ENCODE measurements around the gene COL6A3.

The COL6A3 gene

DNA sequence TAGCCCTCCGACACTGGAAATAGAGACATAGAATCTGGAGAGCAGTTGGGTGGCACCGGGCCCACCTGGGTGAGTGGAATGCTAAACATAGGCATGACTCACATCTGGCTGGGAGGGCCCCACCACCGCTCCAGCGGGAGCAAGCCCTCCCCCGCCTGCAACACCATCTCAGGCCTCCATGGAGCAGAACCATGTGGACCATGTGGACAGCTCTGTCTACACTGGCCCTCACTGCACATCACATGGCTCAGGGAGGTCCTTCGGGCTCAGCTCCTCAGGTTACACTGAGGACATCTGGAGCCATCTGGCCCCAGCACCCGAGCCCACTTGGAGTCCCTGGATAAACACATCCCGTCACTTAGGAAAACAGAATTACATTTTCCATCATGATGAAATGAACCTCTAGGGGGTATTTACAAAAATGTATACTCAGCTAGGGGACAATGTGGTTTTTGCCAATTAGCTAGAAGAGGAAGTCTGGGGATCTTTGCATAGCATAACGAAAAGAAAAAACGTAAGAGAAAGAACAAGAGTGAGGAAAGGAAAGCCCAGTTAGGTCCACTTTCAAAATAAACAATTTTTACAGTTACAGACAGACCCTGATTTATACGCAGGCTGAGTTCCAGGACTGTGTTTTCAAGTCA lies 42.4 kb upstream of the COL6A3 start:
- peak; percentile 94 for DNase-seq (ENCODE audit: extremely low read depth, low read depth)
- TF ChIP-seq CTCF (IDR thresholded peaks at IDR 0.05; ENCODE audit: low read depth, low read length, missing control alignments), result no peak
- no peak overlapping the region for H3K4me3 ChIP-seq (replicated peaks; ENCODE audit: low read depth, low read length)

- H3K4me3 ChIP-seq (replicated peaks; ENCODE audit: low read depth, low read length), result no peak overlapping the region
- no peak for TF ChIP-seq CTCF (IDR thresholded peaks at IDR 0.05; ENCODE audit: low read depth, low read length, missing control alignments)
- DNase-seq (ENCODE audit: extremely low read depth, low read depth), result no peak
Observed at GRCh38 chr2:237455764-237456163, 41.8 kb upstream of the COL6A3 start.

DNA sequence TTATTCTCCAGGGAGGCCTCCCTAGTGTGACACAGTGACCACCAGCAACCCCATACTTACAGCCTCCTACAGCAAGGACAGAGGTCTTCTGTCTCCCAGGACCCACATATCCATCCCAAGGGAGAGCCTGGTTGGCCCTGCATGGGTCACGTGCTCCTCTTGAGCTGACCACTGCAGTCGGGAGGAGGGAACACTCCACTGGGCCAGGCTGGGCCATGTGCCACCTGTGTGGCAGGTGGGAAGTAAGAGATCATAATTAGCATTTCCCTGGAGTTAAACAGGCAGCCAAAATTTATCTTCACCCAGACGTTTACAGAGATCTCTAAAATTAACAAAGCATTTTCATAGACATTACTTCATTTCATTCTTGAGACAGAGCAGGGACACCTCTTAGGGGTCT lies 39.7 kb upstream of the COL6A3 start:
- DNase-seq (ENCODE audit: extremely low read depth, low read depth), result no peak
- no peak overlapping the region for H3K4me3 ChIP-seq (replicated peaks; ENCODE audit: low read depth, low read length)
- TF ChIP-seq CTCF (IDR thresholded peaks at IDR 0.05; ENCODE audit: low read depth, low read length, missing control alignments), result no peak

DNA sequence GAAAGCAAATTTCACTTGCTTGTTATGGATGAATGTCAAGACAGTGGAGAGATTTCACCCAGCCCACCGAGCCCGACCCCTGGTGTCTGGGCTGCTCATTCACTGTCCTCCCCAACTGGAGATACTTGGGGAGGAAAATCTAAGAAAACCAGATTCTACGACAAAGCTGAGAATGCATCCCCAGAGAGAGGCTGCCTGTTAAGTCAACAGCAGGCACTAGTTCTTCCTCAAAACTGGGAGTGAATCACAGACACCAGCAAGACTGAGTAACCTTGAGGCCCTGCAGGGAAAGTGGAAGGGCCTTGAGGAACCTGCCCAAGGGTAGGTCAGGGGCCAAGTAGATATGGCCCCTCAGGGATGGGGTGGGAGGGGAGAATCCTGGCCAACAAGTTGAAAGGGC lies 38.9 kb upstream of the COL6A3 start:
- TF ChIP-seq CTCF (IDR thresholded peaks at IDR 0.05; ENCODE audit: low read depth, low read length, missing control alignments), result no peak
- no peak for DNase-seq (ENCODE audit: extremely low read depth, low read depth)
- H3K4me3 ChIP-seq (replicated peaks; ENCODE audit: low read depth, low read length), result no peak overlapping the region

- DNase-seq (ENCODE audit: extremely low read depth, low read depth), result no peak
- H3K4me3 ChIP-seq (replicated peaks; ENCODE audit: low read depth, low read length), result no peak overlapping the region
- TF ChIP-seq CTCF (IDR thresholded peaks at IDR 0.05; ENCODE audit: low read depth, low read length, missing control alignments), result peak; percentile 66
Observed at GRCh38 chr2:237451643-237452469, 37.9 kb upstream of the COL6A3 start.

- no peak for TF ChIP-seq CTCF (IDR thresholded peaks at IDR 0.05; ENCODE audit: low read depth, low read length, missing control alignments)
- DNase-seq (ENCODE audit: extremely low read depth, low read depth), result no peak
Observed at GRCh38 chr2:237450583-237450982, 36.6 kb upstream of the COL6A3 start.

More at GRCh38 chr2:237450583-237450982, 36.6 kb upstream of the COL6A3 start:
- no peak overlapping the region for H3K4me3 ChIP-seq (replicated peaks; ENCODE audit: low read depth, low read length)
